ENCODE data around the gene PRAC2.

PRAC2 gene

DNA sequence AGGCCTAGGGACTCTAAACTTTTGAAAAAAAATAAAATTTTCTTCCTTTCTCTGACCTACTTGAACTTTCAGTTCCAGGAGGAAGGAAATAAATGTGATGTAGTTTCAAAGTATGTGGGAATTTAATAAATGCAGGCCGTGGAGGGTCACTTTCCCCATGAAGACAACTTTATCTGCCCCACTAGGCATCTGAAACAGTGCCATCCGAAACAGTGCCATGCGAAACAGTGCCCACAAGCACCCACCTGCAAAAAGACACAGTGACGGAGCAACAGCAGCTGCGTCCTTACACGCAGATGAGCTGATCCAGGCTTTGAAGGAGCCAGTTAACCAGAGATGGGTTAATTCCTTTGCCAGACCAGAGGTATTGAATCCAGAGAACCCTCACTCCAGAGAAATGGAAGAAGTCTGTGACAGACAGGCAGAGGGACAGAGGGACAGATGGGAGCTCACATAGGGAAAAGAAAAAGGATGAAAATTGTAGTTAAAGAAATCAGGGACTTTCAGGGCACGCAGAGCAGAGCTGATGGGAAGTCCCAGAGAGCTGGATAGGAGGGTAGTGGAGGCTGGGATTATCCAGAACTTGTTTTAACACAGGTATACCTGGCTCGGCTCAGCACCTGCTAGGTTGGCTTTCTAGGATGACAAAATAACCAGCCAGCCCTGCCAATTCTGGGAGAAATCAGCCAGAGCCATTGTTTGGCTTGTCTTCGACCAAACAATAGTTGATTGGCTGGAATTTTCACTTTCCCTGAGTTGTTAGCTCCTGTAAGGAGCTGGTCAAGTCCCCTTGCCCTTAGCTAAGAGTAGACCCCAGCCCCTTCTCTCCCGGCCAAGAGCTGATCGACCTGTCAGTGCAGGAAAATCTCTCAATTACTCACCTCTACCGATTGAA, 22.6 kb downstream of the PRAC2 start:
- TF ChIP-seq YY1 (IDR thresholded peaks at IDR 0.05; ENCODE audit: low read depth) (no peak), EGR1 (IDR thresholded peaks at IDR 0.05) (no peak), ZBTB7A (IDR thresholded peaks at IDR 0.05; ENCODE audit: low read depth) (no peak), NFIC (IDR thresholded peaks at IDR 0.05) (no peak), CREB1 (IDR thresholded peaks at IDR 0.05; ENCODE audit: low read depth) (no peak), TEAD4 (IDR thresholded peaks at IDR 0.05) (no peak), TAF1 (IDR thresholded peaks at IDR 0.05; ENCODE audit: low read depth) (no peak), REST (IDR thresholded peaks at IDR 0.05; ENCODE audit: low read depth) (no peak), EP300 (IDR thresholded peaks at IDR 0.05; ENCODE audit: borderline replicate concordance) (no peak), CEBPB (IDR thresholded peaks at IDR 0.05) (no peak), TCF12 (IDR thresholded peaks at IDR 0.05; ENCODE audit: low read depth) (no peak), FOXM1 (IDR thresholded peaks at IDR 0.05; ENCODE audit: borderline replicate concordance, low read depth) (no peak)
- TF ChIP-seq, protein P1, sequence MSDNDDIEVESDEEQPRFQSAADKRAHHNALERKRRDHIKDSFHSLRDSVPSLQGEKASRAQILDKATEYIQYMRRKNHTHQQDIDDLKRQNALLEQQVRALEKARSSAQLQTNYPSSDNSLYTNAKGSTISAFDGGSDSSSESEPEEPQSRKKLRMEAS (IDR thresholded peaks at IDR 0.05), result no peak

GRCh38 chr17:48746916-48747444, 24.0 kb downstream of the PRAC2 start:
- no peak for TF ChIP-seq RAD21 (IDR thresholded peaks at IDR 0.05; ENCODE audit: low read depth)
- TF ChIP-seq TEAD4 (IDR thresholded peaks at IDR 0.05), result no peak
- TF ChIP-seq ZBTB7A (IDR thresholded peaks at IDR 0.05; ENCODE audit: low read depth), result no peak
- TF ChIP-seq YY1 (IDR thresholded peaks at IDR 0.05; ENCODE audit: low read depth), result no peak
- TF ChIP-seq NFIC (IDR thresholded peaks at IDR 0.05), result no peak
- no peak for TF ChIP-seq TCF12 (IDR thresholded peaks at IDR 0.05; ENCODE audit: low read depth)
- TF ChIP-seq EGR1 (IDR thresholded peaks at IDR 0.05), result no peak
- TF ChIP-seq EP300 (IDR thresholded peaks at IDR 0.05; ENCODE audit: borderline replicate concordance), result no peak
- TF ChIP-seq REST (IDR thresholded peaks at IDR 0.05; ENCODE audit: low read depth), result no peak

DNA sequence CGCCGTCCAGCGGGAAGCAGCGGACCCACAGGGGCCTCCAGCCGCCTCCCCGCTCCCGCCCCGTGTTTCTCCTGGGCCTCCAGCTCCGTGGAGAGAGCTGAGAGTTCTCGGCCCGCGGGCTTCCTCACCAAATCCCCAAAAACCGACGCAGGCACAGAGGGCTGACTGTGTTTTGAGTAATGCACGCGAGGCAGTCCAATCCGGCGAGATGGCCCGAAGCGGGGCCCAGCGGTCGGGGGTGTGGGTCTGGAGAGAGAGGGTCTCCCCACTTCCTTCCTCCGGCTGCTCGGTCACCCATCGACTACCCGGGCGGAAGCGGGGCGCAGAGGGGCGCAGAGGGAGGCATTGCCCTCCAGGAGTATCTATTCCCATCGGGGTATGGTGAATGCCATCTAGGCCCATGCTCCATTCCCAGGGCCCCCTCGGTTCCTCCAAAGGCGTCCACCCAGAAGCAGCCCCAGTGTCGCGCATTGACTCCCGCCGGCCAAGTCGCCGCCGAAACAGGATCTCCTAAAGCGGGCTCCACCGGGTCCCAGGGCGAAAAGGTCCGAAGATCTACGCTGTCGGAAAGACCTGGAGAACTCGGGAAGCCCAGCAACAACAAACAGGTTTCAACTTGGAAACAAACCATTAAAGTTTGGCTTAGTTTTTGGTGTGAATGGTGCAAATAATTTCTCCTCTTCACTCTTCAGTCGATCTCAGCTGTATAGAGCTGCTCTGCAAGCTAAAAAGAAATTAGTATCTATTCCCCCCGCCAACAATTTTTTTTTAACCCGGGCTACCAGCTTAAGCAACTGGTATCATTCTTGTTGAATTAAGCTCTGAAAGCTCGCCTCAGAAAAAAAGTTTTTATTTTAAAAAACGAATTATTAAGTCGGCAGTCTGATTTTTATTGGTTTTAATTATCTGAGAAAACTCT, 24.7 kb downstream of the PRAC2 start:
- TF ChIP-seq NFIC (IDR thresholded peaks at IDR 0.05) (no peak), TCF12 (IDR thresholded peaks at IDR 0.05; ENCODE audit: low read depth) (no peak), YY1 (IDR thresholded peaks at IDR 0.05; ENCODE audit: low read depth) (no peak), EP300 (IDR thresholded peaks at IDR 0.05; ENCODE audit: borderline replicate concordance) (no peak), RAD21 (IDR thresholded peaks at IDR 0.05; ENCODE audit: low read depth) (no peak), EGR1 (IDR thresholded peaks at IDR 0.05) (no peak), TEAD4 (IDR thresholded peaks at IDR 0.05) (no peak), TAF1 (IDR thresholded peaks at IDR 0.05; ENCODE audit: low read depth) (no peak), ZBTB7A (IDR thresholded peaks at IDR 0.05; ENCODE audit: low read depth) (no peak), FOXM1 (IDR thresholded peaks at IDR 0.05; ENCODE audit: borderline replicate concordance, low read depth) (no peak)

GRCh38 chr17:48748718-48749566, 26.0 kb downstream of the PRAC2 start:
- no peak for TF ChIP-seq CREB1 (IDR thresholded peaks at IDR 0.05; ENCODE audit: low read depth)
- TF ChIP-seq TAF1 (IDR thresholded peaks at IDR 0.05; ENCODE audit: low read depth), result no peak
- TF ChIP-seq, protein P1 (IDR thresholded peaks at IDR 0.05), result no peak
- TF ChIP-seq NFIC (IDR thresholded peaks at IDR 0.05), result no peak
- no peak for TF ChIP-seq EGR1 (IDR thresholded peaks at IDR 0.05)
- no peak for TF ChIP-seq TEAD4 (IDR thresholded peaks at IDR 0.05)
- TF ChIP-seq FOXM1 (IDR thresholded peaks at IDR 0.05; ENCODE audit: borderline replicate concordance, low read depth), result no peak
- no peak for TF ChIP-seq USF1 (IDR thresholded peaks at IDR 0.05)
- TF ChIP-seq EP300 (IDR thresholded peaks at IDR 0.05; ENCODE audit: borderline replicate concordance), result no peak
- no peak for TF ChIP-seq TCF12 (IDR thresholded peaks at IDR 0.05; ENCODE audit: low read depth)
- TF ChIP-seq YY1 (IDR thresholded peaks at IDR 0.05; ENCODE audit: low read depth), result no peak
- TF ChIP-seq REST (IDR thresholded peaks at IDR 0.05; ENCODE audit: low read depth), result no peak
